ENCODE measurements around the gene HTT.

GRCh38 chr4:3256230-3257102 is 182.0 kb downstream of the HTT start:
- TF ChIP-seq CTCF (IDR thresholded peaks at IDR 0.05), result no peak
- TF ChIP-seq POLR2AphosphoS5 (IDR thresholded peaks at IDR 0.05), result no peak

Data from suprapubic skin (tissue), 3 donors.